Left colon (tissue), 2 donors: ENCODE measurements around the gene POLK. TPM values are rescaled to one million over a fixed set of nuclear protein-coding genes. Genes with fewer than 3 reads are reported as not detected.
A peak's percentile ranks its signal among the peaks of the same experiment; 100 is the strongest.
"Not testable (repeated sequence)": the region's sequence is repeated elsewhere in the genome, so short reads cannot be mapped to it uniquely, and the experiment has no call there.

ENCODE experiments used
- ATAC-seq: fragments of 200-7000 bp; cut with Tn5 transposase; one replicate; pipeline ENCODE4 v1.9.1; 2020; ENCODE audit warnings: mild to moderate bottlenecking, moderate library complexity
- DNase-seq, 2 donors: peaks; one replicate each; pipeline ENCODE4 v3.0.0-alpha.2; 2020
- intact Hi-C, 2 donors: fragments of 100-400 bp; cut with DNase I in 1 of 2; cut with micrococcal nuclease in 1 of 2; formaldehyde crosslinking; loops; one replicate each; pipeline versions ENCODE4 v1.11.2 to v1.14.0; 2022; cut with DNase I, micrococcal nuclease
- total RNA-seq, 2 donors: library from RNA; stranded (reverse); fragmentation: NEBNext Ultra II Directional; extraction: Animal tissue kit (Norgen Biotek cat#: 25700); gene quantifications; one replicate each; pipeline ENCODE4 v1.2.1, GENCODE V29; 2021
- donor health status: DM: no; HTN: no; CAD: no.
- donor health status: DM: yes; HTN: yes; CAD: no.

POLK gene
- total RNA-seq, 2 donors from 2014 or later: 13.8 to 16.3 TPM

DNA sequence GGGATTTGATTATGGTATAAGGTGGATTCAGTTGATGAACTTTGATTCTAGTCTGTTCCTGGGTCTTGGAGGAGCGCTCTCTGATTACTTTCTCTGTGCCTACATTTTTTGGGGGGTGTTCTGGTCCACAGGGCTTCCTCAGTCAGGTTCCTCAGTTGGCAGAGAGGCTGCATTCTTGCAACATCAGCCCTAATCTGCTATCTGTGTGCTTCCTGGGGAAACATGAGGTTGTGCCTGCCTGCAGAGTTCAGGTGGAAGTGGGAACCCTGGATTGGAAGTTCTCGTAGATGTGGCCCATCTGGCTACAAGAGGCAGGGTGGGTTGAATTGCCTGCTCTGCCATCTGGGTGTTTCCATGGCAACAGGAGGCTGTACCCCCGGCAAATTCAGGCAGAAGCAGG is 24.5 kb downstream of the POLK start:
- intact Hi-C loops: no loop called here
- DNase-seq (no peak), ATAC-seq (no peak)

DNA sequence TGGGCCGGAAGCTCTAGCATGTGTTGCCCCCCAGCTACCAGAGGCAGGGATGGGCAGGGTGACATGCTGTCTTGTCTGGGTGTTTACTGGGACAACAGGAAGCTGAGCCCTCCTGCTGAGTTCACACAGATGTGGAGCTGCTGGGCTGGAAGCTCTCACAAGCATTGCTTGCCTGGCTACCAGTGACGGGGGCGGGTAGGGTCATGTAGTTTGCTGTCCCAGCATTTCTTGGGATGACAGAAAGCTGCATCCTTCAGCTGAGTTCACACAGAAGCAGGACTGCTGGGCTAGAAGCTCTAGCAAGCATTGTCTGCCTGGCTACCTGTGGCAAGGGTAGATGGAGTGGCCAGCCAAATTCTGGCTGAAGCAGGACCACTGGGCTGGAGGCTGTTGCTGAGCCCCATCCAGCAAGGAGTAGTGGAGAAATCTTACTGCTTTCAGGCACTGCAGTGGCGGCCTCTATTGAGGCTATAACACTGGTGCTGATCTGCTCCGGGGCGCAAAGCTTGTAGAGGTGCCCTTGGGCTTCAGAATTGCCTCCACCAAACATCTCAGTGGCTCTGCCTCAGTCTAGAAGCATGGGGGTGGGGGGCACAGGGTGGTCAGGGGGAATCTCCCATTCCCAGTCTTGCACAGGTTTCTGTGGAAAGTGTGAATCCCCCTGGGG is 25.1 kb downstream of the POLK start:
- ATAC-seq (no peak), DNase-seq (no peak)
- intact Hi-C loops: no loop called here

DNA sequence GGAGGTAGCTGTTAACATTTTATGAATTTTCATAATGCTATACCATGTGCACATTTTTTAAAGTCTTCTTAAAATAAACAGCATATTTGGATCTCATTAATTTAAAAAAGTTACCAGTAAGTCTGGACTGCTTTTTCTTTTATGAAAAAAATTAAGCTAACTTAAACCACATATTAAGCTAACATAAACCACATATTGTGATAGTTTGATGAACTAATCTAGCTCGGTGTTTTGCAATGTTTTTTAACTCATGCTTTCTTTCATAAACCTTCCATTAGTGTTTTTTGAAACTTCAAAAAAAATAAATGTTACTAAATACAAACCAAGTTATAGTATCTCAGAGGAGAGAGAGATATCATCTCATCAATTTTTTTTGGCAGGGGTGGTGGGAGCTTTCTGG is 26.5 kb downstream of the POLK start:
- ATAC-seq: no peak
- intact Hi-C loops: no loop called here
- DNase-seq: no peak

DNA sequence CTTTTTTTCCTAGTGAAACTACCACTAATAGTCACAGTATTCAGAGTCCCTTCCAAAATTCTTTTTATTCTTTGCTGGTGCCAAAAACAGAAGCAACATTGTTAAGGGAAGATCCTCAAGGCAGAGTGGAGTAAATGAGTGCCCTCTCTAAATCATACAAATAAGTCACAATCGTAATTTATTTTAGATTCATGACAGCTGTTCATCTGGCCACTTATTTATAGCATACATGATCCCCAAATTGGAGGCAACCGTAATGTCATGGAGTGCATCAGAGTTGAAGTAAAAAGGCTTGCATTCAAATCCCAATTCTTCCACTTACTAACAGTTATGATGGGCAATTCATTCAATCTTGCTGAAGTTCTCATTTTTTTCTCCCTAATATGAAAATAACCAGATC is 33.4 kb downstream of the POLK start:
- intact Hi-C loops: no loop called here
- DNase-seq (no peak), ATAC-seq (no peak)

DNA sequence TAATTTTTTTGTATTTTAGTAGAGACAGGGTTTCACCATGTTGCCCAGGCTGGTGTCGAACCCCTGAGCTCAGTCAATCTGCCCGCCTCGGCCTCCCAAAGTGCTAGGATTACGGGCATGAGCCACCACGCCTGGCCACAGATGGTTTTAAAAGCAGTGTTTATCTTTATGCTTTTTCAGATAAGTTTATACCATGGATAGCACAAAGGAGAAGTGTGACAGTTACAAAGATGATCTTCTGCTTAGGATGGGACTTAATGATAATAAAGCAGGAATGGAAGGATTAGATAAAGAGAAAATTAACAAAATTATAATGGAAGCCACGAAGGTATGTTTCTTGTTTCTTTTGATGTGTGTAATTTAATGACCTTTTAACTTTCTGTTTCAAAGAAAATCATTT is 35.1 kb downstream of the POLK start:
- DNase-seq (no peak), ATAC-seq (no peak)
- intact Hi-C loops: no loop called here

DNA sequence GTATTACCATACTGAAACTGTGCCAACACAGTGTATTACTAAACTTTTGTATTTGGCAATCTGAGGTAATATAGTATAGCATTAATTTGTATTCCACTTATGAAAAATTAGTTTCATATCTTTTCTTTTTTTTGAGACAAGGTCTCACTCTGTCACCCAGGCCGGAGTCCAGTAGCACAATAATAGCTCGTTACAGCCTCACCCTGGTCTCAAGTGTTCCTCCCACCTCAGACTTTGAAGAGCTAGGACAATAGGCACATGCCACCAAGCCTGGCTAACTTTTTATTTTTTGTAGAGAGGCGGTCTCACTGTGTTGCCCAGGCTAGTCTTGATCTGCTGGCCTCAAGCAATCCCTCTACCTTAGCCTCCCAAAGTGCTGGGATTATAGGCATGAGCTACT is 36.1 kb downstream of the POLK start:
- intact Hi-C loops: no loop called here
- no peak for ATAC-seq
- DNase-seq: no peak

DNA sequence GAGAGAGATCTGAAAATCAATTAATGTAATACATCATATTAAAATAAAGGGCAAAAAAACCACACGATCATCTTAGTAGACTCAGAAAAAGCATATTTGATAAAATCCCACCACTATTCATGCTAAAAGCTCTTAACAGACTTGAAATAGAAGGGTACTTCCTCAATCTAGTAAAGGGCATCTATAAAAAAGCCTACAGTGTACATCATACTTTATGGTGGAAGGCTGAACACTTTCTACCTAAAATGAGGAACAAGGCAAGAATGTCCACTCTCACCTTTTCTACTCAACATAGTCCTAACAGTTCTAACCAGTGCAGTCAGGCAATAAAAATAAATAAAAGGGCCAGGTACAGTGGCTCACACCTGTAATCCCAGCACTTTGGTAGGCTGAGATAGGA is 38.9 kb downstream of the POLK start:
- no peak for DNase-seq

DNA sequence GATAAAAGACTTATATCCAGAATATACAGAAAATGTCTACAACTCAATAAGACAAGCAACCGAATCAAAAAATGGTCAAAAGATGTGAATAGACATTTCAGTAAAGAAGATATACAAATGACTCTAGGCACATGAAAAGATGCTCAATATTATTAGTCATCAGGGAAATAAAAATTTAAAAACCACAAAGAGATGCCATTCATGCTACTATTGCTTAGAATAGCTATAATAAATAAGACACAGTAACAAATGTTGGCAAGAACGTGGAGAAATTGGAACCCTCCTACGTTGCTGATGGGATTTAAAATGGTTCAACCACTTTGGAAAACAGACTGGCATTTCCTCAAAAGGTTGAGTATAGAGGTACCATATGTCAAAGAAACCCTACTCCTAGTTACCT is 39.8 kb downstream of the POLK start:
- intact Hi-C loops: no loop called here
- ATAC-seq (no peak), DNase-seq (no peak)

More for the DNA sequence above, 38.9 kb downstream of the POLK start:
- intact Hi-C loops: no loop called here
- peak; percentile 50 for ATAC-seq

DNA sequence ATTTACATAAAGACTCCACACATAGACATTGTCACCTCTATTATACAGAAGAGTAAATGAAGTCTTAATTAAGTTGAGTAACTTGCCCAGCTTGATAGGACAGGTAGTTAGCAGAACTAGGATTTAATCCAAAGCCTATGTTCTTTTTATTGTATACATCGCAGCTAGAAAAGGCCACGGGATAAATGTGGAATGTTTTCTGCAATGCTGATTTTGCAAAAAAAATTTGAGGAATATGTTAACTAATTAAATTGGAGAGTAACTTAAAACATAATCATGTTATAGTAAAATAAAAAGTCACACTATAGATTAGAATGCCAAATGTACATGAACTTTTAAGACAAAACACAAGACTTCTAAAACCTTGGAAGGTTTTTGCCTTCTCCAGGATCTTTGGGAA is 41.1 kb downstream of the POLK start:
- DNase-seq: no peak
- intact Hi-C loops: no loop called here
- ATAC-seq: no peak

DNA sequence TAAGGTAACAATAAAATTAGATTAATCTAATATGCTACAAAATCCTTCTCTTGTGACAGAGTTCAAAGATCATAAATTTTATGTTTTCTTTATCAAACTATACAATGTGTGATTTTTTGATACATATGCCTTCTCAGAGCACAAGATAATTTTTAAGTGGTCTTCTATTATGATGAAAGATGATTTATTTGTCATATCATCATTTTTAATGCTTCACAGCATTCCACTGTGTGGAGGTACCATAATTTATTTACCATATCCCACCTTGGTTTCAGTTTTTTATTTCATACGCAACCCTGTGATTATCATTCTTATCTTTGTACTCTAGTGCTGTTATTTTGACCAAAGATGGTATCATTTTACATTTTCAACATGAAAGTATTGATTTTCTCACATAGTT is 41.7 kb downstream of the POLK start:
- DNase-seq (no peak), ATAC-seq (no peak)
- intact Hi-C loops: no loop called here

DNA sequence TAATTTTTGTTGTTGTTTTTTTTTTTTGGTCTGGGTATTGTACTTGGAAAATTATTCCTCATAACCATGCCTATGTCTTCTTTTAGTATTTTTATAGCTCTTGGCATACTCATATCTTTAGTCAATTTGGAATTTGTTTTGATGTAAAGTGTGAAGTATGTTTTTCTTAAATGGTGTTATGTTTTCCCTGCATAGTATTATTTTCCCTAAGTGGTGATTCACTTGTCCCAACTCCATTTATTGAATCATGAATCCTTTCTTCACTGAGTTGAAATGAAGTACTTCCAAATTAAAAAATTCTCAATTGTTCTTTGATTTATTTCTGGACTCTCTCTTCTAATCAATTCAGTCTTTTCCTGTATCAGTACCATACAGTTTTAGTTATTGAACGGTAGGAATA is 46.5 kb downstream of the POLK start:
- intact Hi-C loops: no loop called here
- no peak for DNase-seq
- no peak for ATAC-seq

DNA sequence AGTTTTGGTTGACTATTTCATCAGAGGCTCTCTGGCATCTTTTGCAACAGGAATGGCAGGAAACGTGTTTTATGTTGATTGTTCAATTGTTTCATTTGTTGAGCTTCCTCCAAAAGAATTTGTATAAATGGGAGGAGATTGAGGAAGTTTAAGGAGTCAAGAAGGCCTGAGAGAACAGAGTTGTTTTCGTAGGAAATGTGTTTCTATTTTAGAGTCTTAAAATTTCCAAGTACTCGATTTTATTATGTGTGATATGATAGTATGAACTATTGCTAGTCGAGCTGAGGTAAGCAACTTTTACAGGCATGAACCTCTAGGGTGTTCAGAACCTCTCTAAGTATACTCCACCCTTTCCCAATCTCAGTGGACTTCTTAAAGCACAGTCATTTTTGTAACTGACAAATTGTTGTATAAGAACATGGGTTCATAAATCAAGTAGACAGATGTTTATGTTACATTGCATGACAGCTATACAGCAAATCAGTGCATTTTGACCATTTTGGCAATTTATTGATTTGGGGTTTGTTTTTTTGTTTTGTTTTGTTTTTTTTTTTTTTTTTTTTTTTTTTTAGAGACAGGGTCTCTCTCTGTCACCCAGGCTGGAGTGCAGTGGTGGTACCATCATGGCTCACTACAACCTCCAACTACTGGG is 47.4 kb downstream of the POLK start:
- ATAC-seq (no peak), DNase-seq (no peak)
- intact Hi-C loops: no loop called here

DNA sequence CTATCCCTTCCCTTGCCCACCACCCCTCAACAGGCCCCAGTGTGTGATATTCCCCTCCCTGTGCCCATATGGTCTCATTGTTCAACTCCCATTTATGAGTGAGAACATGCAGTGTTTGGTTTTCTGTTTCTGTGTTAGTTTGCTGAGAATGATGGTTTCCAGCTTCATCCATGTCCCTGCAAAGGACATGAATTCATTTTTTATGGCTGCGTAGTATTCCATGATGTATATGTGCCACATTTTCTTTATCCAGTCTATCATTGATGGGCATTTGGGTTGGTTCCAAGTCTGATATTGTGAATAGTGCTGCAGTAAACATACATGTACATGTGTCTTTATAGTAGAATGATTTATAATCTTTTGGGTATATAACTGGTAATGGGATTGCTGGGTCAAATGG is 49.0 kb downstream of the POLK start:
- intact Hi-C loops, ATAC-seq, DNase-seq: not testable (repeated sequence)

DNA sequence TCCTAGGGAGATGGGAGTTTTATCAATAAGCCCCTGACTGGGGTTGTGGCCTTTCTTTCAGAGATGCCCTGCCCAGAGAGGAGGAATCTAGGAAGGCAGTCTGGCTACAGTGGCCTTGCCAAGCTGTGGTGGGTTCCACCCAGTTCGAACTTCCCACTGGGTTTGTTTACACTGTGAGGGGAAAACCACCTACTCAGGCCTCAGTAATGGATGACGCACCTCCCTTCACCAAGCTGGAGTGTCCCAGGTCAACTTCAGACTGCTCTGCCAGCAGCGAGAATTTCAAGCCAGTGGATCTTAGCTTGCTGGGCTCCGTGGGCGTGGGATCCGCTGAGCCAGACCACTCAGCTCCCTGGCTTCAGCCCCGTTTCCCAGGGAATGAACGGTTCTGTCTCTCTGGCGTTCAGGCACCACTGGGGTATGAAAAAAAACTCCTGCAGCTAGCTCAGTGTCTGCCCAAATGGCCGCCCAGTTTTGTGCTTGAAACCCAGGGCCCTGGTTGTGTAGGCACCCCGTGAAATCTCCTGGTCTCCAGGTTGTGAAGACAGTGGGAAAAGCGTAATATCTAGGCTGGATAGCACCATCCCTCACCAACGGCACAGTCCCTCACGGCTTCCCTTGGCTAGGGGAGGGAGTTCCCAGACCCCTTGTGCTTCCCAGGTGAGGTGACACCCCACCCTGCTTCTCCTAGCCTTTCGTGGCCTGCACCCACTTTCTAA is 54.5 kb downstream of the POLK start:
- DNase-seq, ATAC-seq, intact Hi-C loops: not testable (repeated sequence)

DNA sequence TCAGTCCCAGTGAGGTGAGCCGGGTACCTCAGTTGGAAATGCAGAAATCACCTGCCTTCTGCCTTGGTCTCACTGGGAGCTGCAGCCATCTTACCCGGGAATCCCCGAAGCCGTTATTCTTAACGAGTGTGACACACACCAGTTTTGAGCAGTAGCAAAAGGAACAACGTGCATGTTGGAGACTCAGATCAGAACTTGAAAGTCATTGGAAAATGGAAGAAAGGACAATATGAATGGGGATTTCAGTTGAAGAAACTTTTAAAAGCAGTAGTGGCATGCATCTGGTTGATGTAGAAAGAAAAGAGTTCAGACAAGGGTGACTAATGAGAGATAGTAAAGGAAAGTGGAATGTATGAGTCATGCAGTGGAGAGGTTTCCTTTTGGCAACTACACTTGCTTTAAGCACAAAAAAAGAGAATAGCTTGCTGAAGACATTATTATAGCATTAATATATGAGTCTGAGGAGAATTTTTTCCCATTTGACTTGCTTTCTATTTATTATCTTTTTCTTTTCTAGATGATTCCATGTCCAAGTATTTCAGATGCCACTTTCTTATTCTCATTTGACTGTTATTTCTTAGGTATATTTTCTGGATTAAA is 55.1 kb downstream of the POLK start:
- peak; percentile 54 for ATAC-seq
- DNase-seq: no peak
- intact Hi-C loops: no loop called here

DNA sequence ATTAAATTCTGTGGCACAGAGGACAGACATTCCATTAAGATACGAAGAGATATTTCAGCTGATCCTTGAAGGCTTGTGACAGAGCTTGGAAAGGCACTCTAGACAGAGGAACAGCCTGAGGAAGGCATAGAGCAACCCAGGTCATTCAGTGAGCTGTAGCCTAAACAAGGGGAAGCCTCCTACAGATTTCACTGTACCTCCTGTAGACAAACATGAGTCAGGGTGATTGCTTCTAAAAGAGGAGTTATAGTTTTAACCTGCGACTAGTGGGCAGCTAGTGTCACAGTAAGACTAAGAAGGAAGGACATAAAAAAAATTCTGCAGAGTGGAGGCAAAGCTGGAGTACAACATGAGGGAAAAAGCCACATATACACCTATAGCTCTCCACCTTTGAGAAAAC is 56.0 kb downstream of the POLK start:
- intact Hi-C loops: no loop called here
- no peak for DNase-seq
- ATAC-seq: no peak

DNA sequence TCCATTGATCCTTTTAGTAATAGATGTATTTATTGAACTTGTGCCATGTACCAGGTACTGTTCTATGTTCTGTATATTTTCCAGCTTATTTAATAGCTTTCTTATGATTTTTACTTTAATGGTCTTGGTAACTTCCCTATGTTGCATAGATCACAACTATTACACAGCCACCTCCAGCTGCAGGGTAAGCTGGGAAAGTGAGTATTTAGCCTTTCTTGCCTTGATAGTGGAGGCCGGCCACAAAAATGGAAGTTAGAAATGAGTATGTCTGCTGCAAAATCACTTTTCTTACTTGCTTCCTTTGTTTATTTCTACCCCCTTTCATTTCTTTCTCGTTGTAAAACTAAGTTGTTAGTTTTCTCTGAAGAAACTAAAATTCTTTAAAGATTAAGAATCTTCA is 56.5 kb downstream of the POLK start:
- ATAC-seq: no peak
- intact Hi-C loops: no loop called here
- no peak for DNase-seq

DNA sequence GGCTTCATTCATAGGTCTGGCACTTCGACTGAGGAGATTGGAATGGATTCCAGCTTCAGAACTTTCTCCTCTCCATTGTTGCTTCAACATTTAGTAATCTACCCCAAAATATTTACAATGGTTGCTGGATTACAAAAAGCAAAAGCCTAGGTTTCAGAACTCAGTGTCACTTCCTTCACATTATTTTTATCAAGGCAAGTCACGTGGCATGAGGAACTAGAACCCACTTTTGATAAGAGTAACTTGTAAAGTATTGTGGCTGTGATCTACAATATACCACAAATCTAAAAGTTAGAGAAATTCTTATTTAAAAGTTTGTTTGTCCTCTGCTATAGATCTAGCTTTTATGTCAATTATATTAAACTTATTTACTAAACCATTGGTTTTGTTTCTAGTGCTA is 59.9 kb downstream of the POLK start:
- intact Hi-C loops: no loop called here
- ATAC-seq (no peak), DNase-seq (no peak)

DNA sequence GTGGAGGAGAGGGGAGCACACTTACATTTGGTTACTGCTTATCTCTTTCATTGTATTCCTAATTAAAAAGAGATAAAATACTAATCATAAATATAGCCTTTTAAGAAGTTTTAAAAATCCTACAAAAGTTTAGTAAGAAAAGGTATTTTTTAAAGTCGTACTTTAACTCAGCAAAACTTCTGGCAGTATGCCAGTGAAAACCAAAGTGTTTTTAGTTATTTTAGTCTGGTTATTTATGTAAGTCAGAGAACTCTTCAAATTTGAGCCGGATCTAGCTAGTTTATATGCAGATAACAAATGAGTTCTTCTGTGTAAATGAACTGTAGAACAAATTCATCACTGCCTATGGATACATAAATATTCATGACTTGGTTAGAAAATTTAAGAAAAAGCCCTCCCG is 63.1 kb downstream of the POLK start:
- no peak for DNase-seq
- intact Hi-C loops: no loop called here

DNA sequence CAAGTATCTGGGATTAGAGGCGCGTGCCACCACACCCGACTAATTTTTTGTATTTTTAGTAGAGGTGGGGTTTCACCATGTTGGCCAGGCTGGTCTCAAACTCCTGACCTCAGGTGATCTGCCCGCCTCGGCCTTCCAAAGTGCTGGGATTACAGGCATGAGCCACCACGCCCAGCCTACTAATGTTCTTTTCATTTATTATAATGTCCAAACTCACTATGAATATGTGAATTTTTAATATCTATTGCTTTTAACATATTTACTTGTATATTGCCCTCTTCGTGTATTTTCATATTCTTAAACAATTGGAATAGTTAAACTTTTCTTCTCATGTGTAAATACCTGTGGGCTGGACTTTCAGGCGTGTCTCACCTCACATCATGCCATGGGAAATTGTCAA is 66.6 kb downstream of the POLK start:
- intact Hi-C loops, ATAC-seq, DNase-seq: not testable (repeated sequence)

More for the DNA sequence above, 63.1 kb downstream of the POLK start:
- ATAC-seq: no peak
